Upper lobe of right lung (tissue), 1 donor: ENCODE data around the gene OR11H7. TPM values are rescaled to one million over a fixed set of nuclear protein-coding genes. Genes with fewer than 3 reads are reported as not detected.

Experiments used
- total RNA-seq: library from RNA; stranded (reverse); fragmentation: NEBNext Ultra II Directional; extraction: Animal tissue kit (Norgen Biotek cat#: 25700); gene quantifications from one replicate; pipeline ENCODE4 v1.2.1, GENCODE V29; 2021
- donor health status: DM: no; HTN: yes; CAD: no; lungs with severe emphysema.

OR11H7 gene
- total RNA-seq, 1 donor from 2014 or later = not detected

Other genes starting within 250 kb of the OR11H7 start
- gene OR4Q2, start 226.8 kb upstream of the OR11H7 start, total RNA-seq = not detected
- gene OR4K14, start 209.7 kb upstream of the OR11H7 start, total RNA-seq = not detected
- not detected for gene OR4K13, start 192.9 kb upstream of the OR11H7 start, total RNA-seq
- gene OR4L1, start 168.9 kb upstream of the OR11H7 start, total RNA-seq = not detected
- gene OR4K17, start 118.2 kb upstream of the OR11H7 start, total RNA-seq = not detected
- gene OR4N5, start 90.2 kb upstream of the OR11H7 start, total RNA-seq = not detected
- not detected for gene OR11G2, start 38.1 kb upstream of the OR11H7 start, total RNA-seq
- gene OR11H6, start 5.3 kb upstream of the OR11H7 start, total RNA-seq = not detected
- not detected for gene OR11H4, start 10.3 kb downstream of the OR11H7 start, total RNA-seq
- 15.6 TPM for gene TTC5, start 77.0 kb downstream of the OR11H7 start, total RNA-seq
- gene CCNB1IP1, start 104.3 kb downstream of the OR11H7 start, total RNA-seq = 37.9 TPM
- 15.6 TPM for gene PARP2, start 114.7 kb downstream of the OR11H7 start, total RNA-seq
- gene TEP1, start 184.5 kb downstream of the OR11H7 start, total RNA-seq = 48.9 TPM
- gene KLHL33, start 207.2 kb downstream of the OR11H7 start, total RNA-seq = 0.29 TPM
- 33.8 TPM for gene OSGEP, start 225.8 kb downstream of the OR11H7 start, total RNA-seq
- 101 TPM for gene APEX1, start 226.2 kb downstream of the OR11H7 start, total RNA-seq
- 40.2 TPM for gene PIP4P1, start 232.5 kb downstream of the OR11H7 start, total RNA-seq
- 32.8 TPM for gene PNP, start 240.4 kb downstream of the OR11H7 start, total RNA-seq